ENCODE data around the gene STX4. TPM values are rescaled to one million over a fixed set of nuclear protein-coding genes. Genes with fewer than 3 reads are reported as not detected.

Gene STX4
- polyA plus RNA-seq, 1 of the 3 experiments (the other 2 are of a cell fraction): 117 TPM

DNA sequence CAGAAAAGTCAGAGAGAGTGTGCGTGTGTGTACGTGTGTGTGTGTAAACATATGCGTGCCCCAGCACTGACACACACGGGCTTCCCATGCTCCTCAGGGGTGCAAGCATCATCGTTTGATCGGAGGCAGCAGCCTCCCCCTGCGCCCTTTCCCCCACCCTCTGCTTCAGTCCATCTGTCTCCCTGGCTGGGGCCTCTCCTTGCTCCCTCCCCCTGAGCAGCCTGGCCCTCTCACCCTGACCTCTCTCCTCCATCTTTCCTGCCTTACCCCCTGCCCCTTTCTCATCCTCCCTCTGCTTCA lies 27.3 kb upstream of the STX4 start:
- Histone ChIP-seq H3K27ac (ENCODE audit: low read depth in 2 of 2, low read length in 1 of 2) (no peak overlapping the region), H3K4me2 (no peak overlapping the region), H3F3A (replicated peaks; ENCODE audit: insufficient read depth) (peaks cover 11% of the 10 kb centered on the region), H2AFZ (ENCODE audit: low read depth) (no peak overlapping the region), H3K36me3 (replicated peaks in 1 of 2; ENCODE audit: control insufficient read depth in 1 of 2, insufficient read depth in 2 of 2, low read length in 1 of 2) (peaks cover 0 to under 1% of the 10 kb centered on the region in 2 experiments), H3K4me1 (ENCODE audit: control insufficient read depth in 1 of 2, insufficient read depth in 2 of 2, low read depth in 1 of 2, low read length in 1 of 2) (peaks cover 4 to 17% of the 10 kb centered on the region in 2 experiments; a peak in 1 of 4 replicates), H4K20me1 (ENCODE audit: insufficient read depth) (no peaks in the 10 kb centered on the region), H3K9me2 (no peaks in the 10 kb centered on the region), H3K79me2 (ENCODE audit: insufficient read depth) (peaks cover 45% of the 10 kb centered on the region), H3K9me3 (no peaks in the 10 kb centered on the region), H3K27me3 (ENCODE audit: insufficient read depth) (no peaks in the 10 kb centered on the region), H3K4me3 (ENCODE audit: low read depth in 2 of 2, low read length in 1 of 2) (no peak overlapping the region), H3K9ac (no peak overlapping the region)
- CTCF ChIA-PET: interaction anchor here (1.0 kb wide), 1 partner anchor 22 kb away, joined by 3 read pairs; no protein-coding TSS in a partner anchor
- peak; percentile 5 for DNase-seq
- no peak for TF ChIP-seq FOSL2 (IDR thresholded peaks at IDR 0.05; ENCODE audit: borderline replicate concordance, low read depth)
- WGBS (ENCODE audit: low lambda C conversion rate): 93% methylated on average over 7 of the region's 7 CpGs
- POLR2A ChIA-PET: no interaction called here

DNA sequence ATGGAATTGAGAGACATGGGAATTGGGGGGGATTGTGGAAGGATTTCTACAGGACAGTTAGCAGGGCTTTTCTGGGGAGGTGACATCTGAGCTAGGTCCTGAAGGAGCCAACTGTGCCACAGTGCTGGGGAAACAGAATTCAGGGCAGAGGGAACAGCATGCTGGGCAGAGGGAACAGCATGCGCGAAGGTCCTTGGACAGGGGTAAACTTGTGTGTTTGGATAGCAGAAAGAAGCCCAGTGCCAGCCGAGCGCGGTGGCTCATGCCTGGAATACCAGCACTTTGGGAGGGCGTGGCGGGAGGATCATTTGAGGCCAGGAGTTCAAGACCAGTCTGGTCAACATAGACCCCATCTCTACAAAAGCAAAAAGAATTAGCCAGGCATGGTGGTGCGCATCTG lies 26.8 kb upstream of the STX4 start:
- peaks cover 45% of the 10 kb centered on the region for H3K79me2 ChIP-seq (ENCODE audit: insufficient read depth)
- H3K27me3 ChIP-seq (ENCODE audit: insufficient read depth): no peaks in the 10 kb centered on the region
- POLR2A ChIA-PET: no interaction called here
- H3K9me3 ChIP-seq: no peaks in the 10 kb centered on the region
- no peak overlapping the region for H3K27ac ChIP-seq (ENCODE audit: low read depth in 2 of 2, low read length in 1 of 2)
- WGBS (ENCODE audit: low lambda C conversion rate): 91% methylated on average over 8 of the region's 8 CpGs
- no peak overlapping the region for H3K4me2 ChIP-seq
- DNase-seq: no peak
- CTCF ChIA-PET: interaction anchor here (0.8 to 1.6 kb wide), 3 partner anchors 22 to 65 kb away, joined by 3 to 4 read pairs (median 3); no protein-coding TSS in a partner anchor
- peaks cover 4 to 21% of the 10 kb centered on the region in 2 experiments; a peak in 1 of 4 replicates for H3K4me1 ChIP-seq (ENCODE audit: control insufficient read depth in 1 of 2, insufficient read depth in 2 of 2, low read depth in 1 of 2, low read length in 1 of 2)
- H3F3A ChIP-seq (replicated peaks; ENCODE audit: insufficient read depth): peaks cover 11% of the 10 kb centered on the region
- no peak overlapping the region for H3K4me3 ChIP-seq (ENCODE audit: low read depth in 2 of 2, low read length in 1 of 2)
- H3K9ac ChIP-seq: no peak overlapping the region
- TF ChIP-seq IRF3 (IDR thresholded peaks at IDR 0.05; ENCODE audit: low read depth, low read length) (no peak), TAF1 (IDR thresholded peaks at IDR 0.05; ENCODE audit: borderline replicate concordance, low read depth, low read length) (no peak), RXRA (IDR thresholded peaks at IDR 0.05; ENCODE audit: borderline replicate concordance, low read depth) (no peak)
- no peaks in the 10 kb centered on the region for H4K20me1 ChIP-seq (ENCODE audit: insufficient read depth)
- H3K9me2 ChIP-seq: no peaks in the 10 kb centered on the region
- no peaks in the 10 kb centered on the region for H3K36me3 ChIP-seq (replicated peaks in 1 of 2; ENCODE audit: control insufficient read depth in 1 of 2, insufficient read depth in 2 of 2, low read length in 1 of 2)
- no peak overlapping the region for H2AFZ ChIP-seq (ENCODE audit: low read depth)

- Histone ChIP-seq H3K9ac (no peak overlapping the region), H4K20me1 (ENCODE audit: insufficient read depth) (no peaks in the 10 kb centered on the region), H3K27me3 (ENCODE audit: insufficient read depth) (no peaks in the 10 kb centered on the region), H3K36me3 (replicated peaks in 1 of 2; ENCODE audit: control insufficient read depth in 1 of 2, insufficient read depth in 2 of 2, low read length in 1 of 2) (no peaks in the 10 kb centered on the region), H3K4me3 (ENCODE audit: low read depth in 2 of 2, low read length in 1 of 2) (no peak overlapping the region), H3F3A (replicated peaks; ENCODE audit: insufficient read depth) (peaks cover 11% of the 10 kb centered on the region), H3K9me3 (no peaks in the 10 kb centered on the region), H3K79me2 (ENCODE audit: insufficient read depth) (peaks cover 45% of the 10 kb centered on the region), H3K9me2 (no peaks in the 10 kb centered on the region), H3K4me1 (ENCODE audit: control insufficient read depth in 1 of 2, insufficient read depth in 2 of 2, low read depth in 1 of 2, low read length in 1 of 2) (peaks cover 4 to 20% of the 10 kb centered on the region in 2 experiments; a peak in 1 of 4 replicates), H3K27ac (ENCODE audit: low read depth in 2 of 2, low read length in 1 of 2) (no peak overlapping the region), H2AFZ (ENCODE audit: low read depth) (no peak overlapping the region), H3K4me2 (0 out of 2 replicates have a peak overlapping the region, but pooled peaks have one; percentile 20)
- no peak for TF ChIP-seq GABPA (IDR thresholded peaks at IDR 0.05; ENCODE audit: low read depth)
- TF ChIP-seq RFX5 (IDR thresholded peaks at IDR 0.05; ENCODE audit: low read length): no peak
- TF ChIP-seq RCOR1 (IDR thresholded peaks at IDR 0.05; ENCODE audit: low read length): no peak
- no peak for TF ChIP-seq TAF1 (IDR thresholded peaks at IDR 0.05; ENCODE audit: borderline replicate concordance, low read depth, low read length)
- TF ChIP-seq RAD21 (IDR thresholded peaks at IDR 0.05; ENCODE audit: low read length): no peak
- no peak for TF ChIP-seq FOSL2 (IDR thresholded peaks at IDR 0.05; ENCODE audit: borderline replicate concordance, low read depth)
- no peak for TF ChIP-seq PBX3 (IDR thresholded peaks at IDR 0.05)
- no peak for TF ChIP-seq IRF3 (IDR thresholded peaks at IDR 0.05; ENCODE audit: low read depth, low read length)
- TF ChIP-seq NFIC (IDR thresholded peaks at IDR 0.05; ENCODE audit: borderline replicate concordance): no peak
- no peak for TF ChIP-seq TCF12 (IDR thresholded peaks at IDR 0.05)
- 71% methylated on average over 6 of the region's 6 CpGs for WGBS (ENCODE audit: low lambda C conversion rate)
- POLR2A ChIA-PET: no interaction called here
- CTCF ChIA-PET: interaction anchor here (1.6 kb wide), 1 partner anchor 66 kb away, joined by 4 read pairs; no protein-coding TSS in a partner anchor
- peak; percentile 3 for DNase-seq
Observed at GRCh38 chr16:31007684-31008083, 25.7 kb upstream of the STX4 start.
